HG02763 (cell line): ENCODE data around the gene C1QTNF5.

Experiments used
- ATAC-seq: cut with Tn5 transposase; IDR thresholded peaks from one replicate; pipeline ENCODE4 v1.9.1; 2021; ENCODE audit warnings: mild to moderate bottlenecking, moderate library complexity; ENCODE audit not compliant: unreplicated experiment

Gene C1QTNF5

GRCh38 chr11:119338318-119338890 lies 2.3 kb downstream of the C1QTNF5 start:
- no peak for ATAC-seq

DNA sequence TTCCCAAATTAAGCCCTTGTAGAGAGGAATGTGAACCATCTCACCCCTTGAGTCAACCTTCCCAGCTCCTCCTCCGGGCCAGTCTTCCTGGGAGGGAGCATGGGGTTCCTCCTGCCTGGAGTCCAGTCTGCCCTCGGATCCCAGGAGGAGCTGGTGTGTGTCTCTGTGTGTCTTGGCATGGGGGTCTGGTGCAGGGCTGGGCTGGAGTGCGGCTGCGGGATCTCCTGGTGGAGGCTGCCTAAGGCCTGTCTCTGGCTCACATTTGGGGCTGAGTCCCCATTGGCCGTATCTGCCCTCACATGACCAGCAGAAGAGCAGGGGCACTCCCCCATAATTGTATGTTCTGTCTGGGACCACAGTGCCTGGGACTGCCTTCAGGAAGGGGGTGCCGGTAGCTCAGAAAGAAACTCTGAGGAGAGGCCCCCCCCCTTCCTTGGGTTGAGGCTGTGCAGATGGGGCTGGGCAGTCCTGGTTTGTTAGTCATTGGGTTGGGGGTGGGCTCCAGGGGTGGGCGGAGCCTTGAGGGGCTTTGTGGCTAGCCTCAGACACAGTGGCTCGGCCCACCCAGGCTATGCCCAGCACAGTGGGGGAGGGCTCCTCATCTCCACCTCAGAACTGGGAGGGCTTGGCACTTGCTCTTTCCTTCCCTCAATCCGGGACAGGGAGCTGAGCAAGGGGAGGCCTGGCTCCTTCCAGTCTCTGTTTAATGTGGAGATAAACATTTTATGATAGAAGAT lies 2.9 kb downstream of the C1QTNF5 start:
- ATAC-seq = no peak

DNA sequence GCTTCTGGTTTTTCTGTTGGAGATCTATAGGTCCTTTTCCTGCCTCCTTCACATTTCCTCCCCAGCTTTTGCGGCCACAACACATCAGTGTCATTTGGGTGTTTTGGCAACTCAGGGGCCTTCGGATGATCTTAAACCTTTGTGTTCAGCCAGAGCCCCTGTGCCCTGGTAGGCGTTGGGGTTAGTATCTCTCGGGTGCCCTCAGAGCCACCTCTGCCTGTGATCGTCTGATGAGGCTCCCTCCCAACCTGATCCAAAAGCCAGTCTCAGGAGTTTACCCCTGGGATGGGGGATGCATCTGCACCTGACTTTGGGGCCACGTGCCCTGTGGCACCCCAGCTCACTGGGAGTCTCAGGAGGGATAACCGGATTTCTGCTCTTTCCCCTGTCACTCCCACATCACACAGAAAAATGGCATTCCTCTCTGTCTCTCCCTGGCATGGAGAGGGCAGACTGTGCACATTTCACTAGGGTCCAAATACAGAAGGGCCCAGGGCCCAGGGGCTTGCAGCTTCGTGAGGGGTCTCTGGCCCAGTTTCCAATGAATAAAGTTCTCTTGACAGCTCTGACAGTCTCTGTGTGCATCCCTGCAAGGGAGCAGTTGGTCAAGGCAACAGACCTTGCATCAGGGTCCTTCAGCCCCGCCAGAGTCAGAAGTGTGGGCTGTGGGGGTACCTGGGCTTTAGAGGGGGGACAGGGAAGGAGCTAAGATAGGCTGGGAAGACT lies 3.8 kb downstream of the C1QTNF5 start:
- ATAC-seq = no peak

DNA sequence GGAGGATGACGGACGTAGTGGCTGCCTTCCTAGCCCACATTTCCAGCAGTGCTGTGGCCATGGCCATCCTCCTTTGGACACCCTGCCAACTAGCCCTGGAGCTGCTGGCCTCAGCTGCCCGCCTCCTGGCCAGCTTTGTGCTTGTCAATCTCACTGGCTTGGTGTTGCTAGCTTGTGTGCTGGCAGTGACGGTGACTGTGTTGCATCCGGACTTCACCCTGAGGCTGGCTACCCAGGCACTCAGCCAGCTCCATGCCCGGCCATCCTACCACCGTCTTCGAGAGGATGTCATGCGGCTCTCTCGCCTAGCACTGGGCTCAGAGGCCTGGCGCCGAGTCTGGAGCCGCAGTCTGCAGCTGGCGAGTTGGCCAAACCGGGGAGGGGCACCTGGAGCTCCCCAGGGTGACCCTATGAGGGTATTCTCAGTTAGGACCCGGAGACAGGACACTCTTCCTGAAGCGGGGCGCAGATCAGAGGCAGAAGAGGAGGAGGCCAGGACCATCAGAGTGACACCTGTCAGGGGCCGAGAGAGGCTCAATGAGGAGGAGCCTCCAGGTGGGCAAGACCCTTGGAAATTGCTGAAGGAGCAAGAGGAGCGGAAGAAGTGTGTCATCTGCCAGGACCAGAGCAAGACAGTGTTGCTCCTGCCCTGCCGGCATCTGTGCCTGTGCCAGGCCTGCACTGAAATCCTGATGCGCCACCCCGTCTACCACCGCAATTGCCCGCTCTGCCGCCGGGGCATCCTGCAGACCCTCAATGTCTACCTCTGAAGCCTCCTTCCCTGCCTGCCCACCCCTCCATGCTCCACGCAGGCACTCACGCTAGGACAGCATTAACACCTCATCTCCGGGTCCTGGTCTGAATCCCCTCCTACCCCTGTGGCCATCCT lies 4.8 kb downstream of the C1QTNF5 start:
- ATAC-seq = no peak

GRCh38 chr11:119335091-119335654 lies 5.5 kb downstream of the C1QTNF5 start:
- no peak for ATAC-seq

GRCh38 chr11:119334174-119334930 lies 6.3 kb downstream of the C1QTNF5 start, which contains the start of gene RNF26:
Gene RNF26, plus strand, starts transcription at chr11:119334527. Its CDS starts 596 bp downstream, at chr11:119335123.
- ATAC-seq = peak; percentile 96

GRCh38 chr11:119332111-119332765 lies 8.4 kb downstream of the C1QTNF5 start:
- ATAC-seq = no peak

GRCh38 chr11:119330237-119330636 lies 10.4 kb downstream of the C1QTNF5 start:
- ATAC-seq = no peak

DNA sequence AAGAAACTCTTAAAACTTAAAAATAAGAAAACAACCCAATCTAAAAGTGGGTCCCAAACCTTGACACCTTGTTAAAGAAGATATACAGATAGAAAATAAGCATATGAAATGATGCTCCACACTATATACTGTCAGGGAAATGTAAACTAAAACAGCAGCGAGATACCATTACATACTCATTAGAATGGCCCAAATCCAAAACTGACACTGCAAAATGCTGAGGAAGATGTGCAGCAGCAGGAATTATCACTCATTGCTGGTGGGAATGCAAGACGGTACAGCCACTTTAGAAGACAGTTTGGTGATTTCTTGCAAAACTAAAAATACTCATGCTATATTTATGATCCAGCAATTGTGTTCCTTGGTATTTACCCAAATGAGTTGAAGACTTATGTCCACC lies 11.4 kb downstream of the C1QTNF5 start:
- no peak for ATAC-seq

DNA sequence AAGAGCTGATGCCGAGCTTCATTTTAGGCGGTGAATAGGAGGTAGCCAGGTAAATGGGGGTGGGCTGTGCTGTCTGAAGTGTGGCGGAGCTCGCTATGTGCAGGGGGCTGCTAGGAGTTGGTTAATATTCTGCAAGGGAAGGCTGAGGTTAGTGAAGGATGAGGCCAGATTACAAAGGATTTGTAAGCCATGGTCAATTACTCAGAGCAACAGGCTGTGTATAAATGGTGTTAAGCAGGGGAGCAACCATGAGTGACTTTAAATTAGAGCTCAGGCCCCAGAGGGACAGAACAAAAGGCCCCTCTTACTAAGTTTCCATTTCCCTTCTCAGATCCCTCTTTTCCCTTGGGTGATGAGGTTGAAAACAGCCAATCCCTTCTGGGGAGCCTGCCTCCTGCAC lies 16.5 kb downstream of the C1QTNF5 start:
- no peak for ATAC-seq

- ATAC-seq = no peak
Observed at GRCh38 chr11:119323532-119324033, 17.1 kb downstream of the C1QTNF5 start.

- no peak for ATAC-seq
Observed at GRCh38 chr11:119322921-119323531, 17.7 kb downstream of the C1QTNF5 start.

- ATAC-seq = no peak
Observed at GRCh38 chr11:119322360-119322739, 18.3 kb downstream of the C1QTNF5 start.

DNA sequence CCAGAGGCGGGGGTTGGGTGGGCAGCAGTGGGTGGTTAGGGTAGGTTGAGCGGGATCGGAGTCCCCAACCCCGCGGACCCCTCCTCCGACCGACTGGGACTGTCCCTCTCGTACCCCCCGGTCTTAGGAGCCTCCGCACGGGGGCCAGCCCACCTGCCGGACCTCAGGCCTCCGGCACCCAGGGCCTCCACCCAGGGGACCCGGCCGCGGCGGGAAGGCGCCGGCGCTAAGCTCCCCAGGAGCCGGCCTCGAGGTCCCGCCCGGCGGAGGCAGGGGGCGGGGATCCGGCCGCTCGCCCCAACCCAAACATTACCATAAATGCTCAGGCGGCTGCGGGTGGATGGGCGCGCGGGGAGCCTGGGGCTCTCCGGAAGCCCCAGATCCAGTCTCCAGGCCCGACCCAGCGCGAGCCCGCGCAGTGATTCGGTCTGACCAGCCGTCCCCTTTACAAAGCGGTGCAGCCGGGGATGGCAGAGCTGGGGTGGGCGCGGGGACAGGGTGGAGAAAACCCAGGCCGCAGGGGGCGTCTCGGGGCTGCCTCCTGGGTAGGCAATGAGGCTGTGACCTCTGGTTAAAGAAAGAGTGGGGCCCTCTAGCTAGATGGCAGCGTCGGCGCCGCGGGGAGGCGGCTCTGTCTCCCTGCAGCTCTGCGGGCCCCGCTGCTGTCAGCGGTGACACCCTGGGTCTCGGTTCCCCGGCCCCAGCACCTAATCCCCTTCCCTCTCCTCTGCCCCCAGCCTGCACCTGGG lies 19.7 kb downstream of the C1QTNF5 start:
- no peak for ATAC-seq

DNA sequence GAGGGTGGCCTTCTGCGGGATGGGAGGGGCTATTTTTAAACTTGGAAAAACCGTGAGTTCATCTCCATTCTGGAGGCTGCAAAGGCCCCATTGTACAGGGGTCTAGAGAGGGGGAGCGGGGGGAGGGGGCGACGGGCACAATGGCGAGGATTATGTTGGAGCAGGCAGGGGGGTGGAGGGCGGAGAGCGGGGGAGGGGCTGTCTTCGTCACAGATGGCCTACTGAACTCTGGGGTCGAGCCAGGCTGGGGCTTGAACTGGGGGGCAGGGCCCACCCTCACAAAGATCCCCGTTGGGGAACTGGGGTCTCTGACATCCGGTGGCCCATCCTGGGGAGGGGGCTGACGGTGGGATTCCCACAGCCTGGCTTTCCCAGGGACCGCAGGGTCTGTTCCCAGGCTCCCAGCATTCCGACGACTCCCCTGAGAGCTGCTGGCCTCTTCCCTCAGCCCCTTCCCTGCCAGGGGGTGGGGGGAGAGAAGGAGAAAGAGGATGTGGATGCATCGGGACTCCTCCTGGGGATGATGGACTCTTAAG lies 20.4 kb downstream of the C1QTNF5 start:
- ATAC-seq = no peak

- no peak for ATAC-seq
Observed at GRCh38 chr11:119319700-119320239, 20.9 kb downstream of the C1QTNF5 start.

DNA sequence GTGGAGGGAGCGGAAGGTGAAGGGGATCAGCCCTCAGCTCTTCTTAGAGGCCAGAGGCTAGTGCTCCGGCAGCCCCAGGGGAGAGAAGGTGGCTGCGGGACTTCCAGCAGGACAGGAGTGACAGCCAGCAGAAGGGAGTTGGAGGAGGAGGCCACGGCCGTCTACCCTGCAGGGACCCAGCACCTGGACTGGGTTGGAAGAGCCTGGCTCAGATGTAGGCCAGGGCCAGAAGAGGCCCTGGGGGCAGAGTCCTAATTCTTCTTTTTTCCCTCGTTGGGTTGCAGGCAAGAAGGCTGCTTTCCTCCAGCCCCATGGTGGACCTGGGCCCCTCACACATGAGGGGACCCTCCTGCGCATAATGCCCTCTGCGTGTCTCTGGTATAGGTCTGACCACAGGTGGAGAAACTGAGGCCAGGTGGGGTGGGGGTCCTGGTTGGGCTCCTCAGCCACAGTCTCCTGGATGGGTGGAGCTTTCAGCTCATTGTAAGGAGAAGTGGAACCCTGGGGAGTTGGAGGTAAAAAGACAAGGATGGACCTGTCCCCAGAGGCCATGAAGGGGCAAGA lies 21.5 kb downstream of the C1QTNF5 start:
- no peak for ATAC-seq
